ENCODE data around the gene CAMKV. TPM values are rescaled to one million over a fixed set of nuclear protein-coding genes. Genes with fewer than 3 reads are reported as not detected.

Gene CAMKV
- total RNA-seq, 2 donors from 2014 or later: not detected

- peaks cover 8% of the 10 kb centered on the region for H3K4me1 ChIP-seq
- H3K9me3 ChIP-seq: no peaks in the 10 kb centered on the region
- H3K27ac ChIP-seq: no peak overlapping the region
- DNase-seq (peak in 1 of 4 donors; percentile 24), ATAC-seq (peak; percentile 58)
- intact Hi-C loops (cut with DNase I): no loop called here
- WGBS, 2 donors: 73 to 78% methylated on average over 3 of the region's 3 CpGs
- H3K27me3 ChIP-seq: no peaks in the 10 kb centered on the region
- H3K4me3 ChIP-seq: no peak overlapping the region
- TF ChIP-seq CTCF (IDR thresholded peaks at IDR 0.05) (no peak), POLR2A (IDR thresholded peaks at IDR 0.05) (no peak)
- H3K36me3 ChIP-seq (replicated peaks in 1 of 2; ENCODE audit: insufficient read depth in 1 of 2, low read depth in 2 of 2): no peaks in the 10 kb centered on the region
These were observed 24.0 kb downstream of the CAMKV start for GRCh38 chr3:49845694-49846093.

- Histone ChIP-seq H3K4me3 (no peak overlapping the region), H3K9me3 (no peaks in the 10 kb centered on the region), H3K36me3 (replicated peaks in 1 of 2; ENCODE audit: insufficient read depth in 1 of 2, low read depth in 2 of 2) (no peaks in the 10 kb centered on the region), H3K4me1 (peaks cover 8% of the 10 kb centered on the region), H3K27ac (no peak overlapping the region), H3K27me3 (no peaks in the 10 kb centered on the region)
- DNase-seq (peak in 1 of 4 donors; percentile 7), ATAC-seq (no peak)
- no peak for TF ChIP-seq POLR2A (IDR thresholded peaks at IDR 0.05)
- no peak for TF ChIP-seq CTCF (IDR thresholded peaks at IDR 0.05)
- WGBS, 2 donors: 63 to 65% methylated on average over 5 of the region's 5 CpGs
- intact Hi-C loops (cut with DNase I): loop anchor here (5.0 kb wide), 1 partner anchor 42 kb away; the partner anchor contains the start of gene INKA1
These were observed 25.1 kb downstream of the CAMKV start for GRCh38 chr3:49844464-49845183.

GRCh38 chr3:49842843-49843517 is 26.7 kb downstream of the CAMKV start:
- intact Hi-C loops (cut with DNase I): loop anchor here (5.0 kb wide), 1 partner anchor 41 kb away; the partner anchor contains the start of gene INKA1
- Histone ChIP-seq H3K27me3 (no peaks in the 10 kb centered on the region), H3K4me1 (peaks cover 13% of the 10 kb centered on the region), H3K36me3 (replicated peaks in 1 of 2; ENCODE audit: insufficient read depth in 1 of 2, low read depth in 2 of 2) (no peaks in the 10 kb centered on the region), H3K9me3 (no peaks in the 10 kb centered on the region), H3K4me3 (no peak overlapping the region), H3K27ac (no peak overlapping the region)
- DNase-seq (no peak), ATAC-seq (no peak)
- no peak for TF ChIP-seq POLR2A (IDR thresholded peaks at IDR 0.05)
- no peak for TF ChIP-seq CTCF (IDR thresholded peaks at IDR 0.05)
- 80 to 88% methylated on average over 2 to 3 of the region's 3 CpGs for WGBS, 2 donors

GRCh38 chr3:49841806-49842205 is 27.9 kb downstream of the CAMKV start:
- H3K36me3 ChIP-seq (replicated peaks in 1 of 2; ENCODE audit: insufficient read depth in 1 of 2, low read depth in 2 of 2): no peaks in the 10 kb centered on the region
- H3K4me3 ChIP-seq: no peak overlapping the region
- intact Hi-C loops (cut with DNase I): loop anchor here (5.0 kb wide), 1 partner anchor 40 kb away; the partner anchor contains the start of gene INKA1
- TF ChIP-seq CTCF (IDR thresholded peaks at IDR 0.05): no peak
- no peak for TF ChIP-seq POLR2A (IDR thresholded peaks at IDR 0.05)
- peaks cover 13% of the 10 kb centered on the region for H3K4me1 ChIP-seq
- no peaks in the 10 kb centered on the region for H3K9me3 ChIP-seq
- DNase-seq: no peak
- H3K27me3 ChIP-seq: no peaks in the 10 kb centered on the region
- WGBS, 2 donors: 92 to 100% methylated on average over 3 to 6 of the region's 7 CpGs
- H3K27ac ChIP-seq: no peak overlapping the region
- ATAC-seq: no peak

Measured in body of pancreas (tissue), 4 donors.